K562 (cell line): Measurements from ENCODE around the gene POLR1C. TPM values are rescaled to one million over a fixed set of nuclear protein-coding genes. Genes with fewer than 3 reads are reported as not detected.
A peak's percentile ranks its signal among the peaks of the same experiment; 100 is the strongest.

Experiments used
- ATF3 ChIP-seq, 2 experiments: fragments of 450-650 bp in 1 of 2; sonication (generic) in 1 of 2; formaldehyde crosslinking in 1 of 2; IDR thresholded peaks in 1 of 2; conservative IDR thresholded peaks in 1 of 2; 2 replicates each; pipeline versions ENCODE4 v1.6.1 to v1.8.1; 2016 to 2023; ENCODE audit warnings: mild to moderate bottlenecking in 2 of 2, moderate library complexity in 2 of 2, inconsistent platforms in 1 of 2, missing genetic modification reagents in 1 of 2
- DIDO1 ChIP-seq: fragments of 450-650 bp; IDR thresholded peaks from 2 replicates; pipeline ENCODE4 v1.6.1; 2016; ENCODE audit warnings: low read depth, missing biosample characterization, missing genetic modification characterization
- FOXM1 ChIP-seq, 2 experiments: fragments of 450-650 bp in 1 of 2; sonication (generic) in 1 of 2; formaldehyde crosslinking in 1 of 2; IDR thresholded peaks; 2 replicates each; pipeline versions ENCODE4 v1.6.1 to v1.9.0; 2017 to 2022; ENCODE audit warnings: low read depth in 2 of 2, mild to moderate bottlenecking in 2 of 2, missing genetic modification reagents in 1 of 2, moderate library complexity in 1 of 2
- NCOA1 ChIP-seq: fragments of 450-650 bp; IDR thresholded peaks from 2 replicates; pipeline ENCODE4 v1.6.1; 2016; ENCODE audit warnings: low read depth
- RAD51 ChIP-seq: fragments of 450-650 bp; IDR thresholded peaks from 2 replicates; pipeline ENCODE4 v1.7.1; 2016; ENCODE audit warnings: low read depth, mild to moderate bottlenecking, borderline replicate concordance
- RBM15 ChIP-seq: fragments of 200-400 bp; formaldehyde crosslinking; IDR thresholded peaks from 2 replicates; pipeline ENCODE4 v1.6.1; 2018; ENCODE audit warnings: mild to moderate bottlenecking, low read length, moderate library complexity; ENCODE audit not compliant: insufficient read depth
- SOX6 ChIP-seq: fragments of 450-650 bp; IDR thresholded peaks from 2 replicates; pipeline ENCODE4 v1.6.1; 2014; ENCODE audit warnings: mild to moderate bottlenecking
- TBP ChIP-seq: optimal IDR thresholded peaks from 2 replicates; pipeline ENCODE3; 2011; ENCODE audit warnings: low read depth, low read length, improper control_type of control experiment
- VEZF1 ChIP-seq: fragments of 200-800 bp; sonication (Bioruptor generic); IDR thresholded peaks from 2 replicates; pipeline ENCODE4 v1.6.1; 2017; ENCODE audit warnings: missing genetic modification characterization, missing compliant biosample characterization
- ZBTB26 ChIP-seq: fragments of 450-650 bp; formaldehyde crosslinking; IDR thresholded peaks from 2 replicates; pipeline ENCODE4 v1.4.0; 2022; ENCODE audit warnings: missing genetic modification characterization
- ZBTB33 ChIP-seq: sonication (generic); formaldehyde crosslinking; IDR thresholded peaks from 2 replicates; pipeline ENCODE4 v1.8.1; 2023; ENCODE audit warnings: mild to moderate bottlenecking, missing genetic modification reagents
- ZNF124 ChIP-seq: sonication (generic); formaldehyde crosslinking; IDR thresholded peaks from 2 replicates; pipeline ENCODE4 v1.8.1; 2022; ENCODE audit warnings: missing genetic modification reagents
- ZNF184 ChIP-seq: sonication (generic); formaldehyde crosslinking; IDR thresholded peaks from 2 replicates; pipeline ENCODE4 v1.5.0; 2020; ENCODE audit warnings: missing genetic modification reagents
- ZNF316 ChIP-seq: fragments of 450-650 bp; IDR thresholded peaks from 2 replicates; pipeline ENCODE4 v1.6.1; 2016
- ZNF511 ChIP-seq: sonication (generic); formaldehyde crosslinking; IDR thresholded peaks from 2 replicates; pipeline ENCODE4 v1.8.0; 2022; ENCODE audit warnings: mild to moderate bottlenecking, missing genetic modification reagents
- ZNF551 ChIP-seq: fragments of 250-450 bp; sonication (Bioruptor Pico); IDR thresholded peaks from 2 replicates; pipeline ENCODE4 v1.5.0; 2021; ENCODE audit warnings: mild to moderate bottlenecking, moderate library complexity
- ZNF764 ChIP-seq: fragments of 250-450 bp; sonication (Bioruptor Pico); IDR thresholded peaks from 2 replicates; pipeline ENCODE4 v1.4.0; 2020; ENCODE audit warnings: low read depth, mild to moderate bottlenecking, moderate library complexity
- polyA plus RNA-seq, 8 experiments: library from polyadenylated mRNA; depleted of rRNA in 4 of 8; stranded (reverse) in 5 of 8; unstranded in 3 of 8; fragments of >200 nt; fragmentation: Nextera tagmentation in 2 of 8; fragmentation: Illumina TruSeq in 1 of 8; extraction: Ambion mirVana in 2 of 8; extraction: Trizol in 1 of 8; gene quantifications; 2 replicates each; pipeline versions ENCODE4 v1.2.1 to v1.2.3, GENCODE V29; 2011 to 2014; ENCODE audit warnings: inconsistent platforms in 1 of 8, missing spikeins in 1 of 8
- total RNA-seq, 7 experiments: library from RNA; depleted of rRNA in 6 of 7; stranded (reverse); fragments of >200 nt in 6 of 7; fragmentation: Illumina TruSeq in 2 of 7; extraction: Trizol in 2 of 7; gene quantifications; 2 replicates each; pipeline versions ENCODE4 v1.2.1 to v1.2.3, GENCODE V29; 2011 to 2021; ENCODE audit warnings: low replicate concordance in 1 of 7
- TF ChIP-seq, protein P1 (sequence below): sonication (generic); formaldehyde crosslinking; IDR thresholded peaks from 2 replicates; pipeline ENCODE4 v1.8.0; 2023; ENCODE audit warnings: mild to moderate bottlenecking, missing genetic modification reagents

The POLR1C gene
- total and polyA plus RNA-seq, 9 of the 15 experiments (the other 6 are each of a cell fraction or from before 2014, with no cell fraction given), result 83.5 to 429 (median 120) TPM

DNA sequence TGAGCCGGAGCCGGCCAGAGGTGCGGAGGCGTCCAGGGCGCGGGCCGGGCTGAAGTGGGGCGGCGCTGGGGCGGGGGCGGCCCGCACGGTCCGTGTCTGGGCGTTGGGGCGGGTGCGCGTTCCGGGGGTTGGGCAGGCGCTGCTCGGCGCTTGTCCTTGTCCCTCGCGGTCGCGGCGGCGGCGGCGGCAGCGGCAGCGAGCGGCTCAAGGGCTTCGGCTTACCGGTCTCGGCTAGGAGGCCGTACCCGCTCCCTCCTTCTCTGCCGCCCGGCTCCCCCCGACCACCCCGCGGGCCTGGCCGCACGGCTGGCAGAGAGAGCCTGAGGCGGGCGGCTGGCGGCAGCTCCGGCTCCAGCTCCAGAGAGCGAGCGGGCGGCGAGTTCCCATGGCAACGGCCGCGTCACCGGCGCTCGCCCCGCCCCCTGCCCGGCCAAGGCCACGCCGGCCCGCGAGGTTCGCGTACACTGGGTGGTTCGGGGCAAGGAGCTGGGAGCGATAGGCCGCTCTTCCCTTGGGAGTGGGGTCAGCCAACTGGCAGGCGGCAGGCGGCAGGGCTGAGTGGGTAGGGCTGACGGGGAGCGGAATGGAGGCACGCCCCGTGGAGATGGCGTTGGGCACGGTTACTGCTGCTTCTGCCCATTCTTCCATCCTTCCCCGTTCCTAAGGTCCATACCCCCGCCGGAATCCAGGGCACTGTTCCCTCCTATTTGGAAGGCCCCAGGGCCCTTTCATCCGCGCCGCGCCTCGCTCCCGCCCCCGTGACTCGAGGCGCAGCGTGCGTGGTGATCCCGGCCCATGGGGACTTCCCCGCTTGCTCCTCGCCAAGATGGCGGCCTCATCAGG is 6.7 kb upstream of the POLR1C start, which contains the start of gene LRRC73 (continued):
- TF ChIP-seq NCOA1, result no peak
- TF ChIP-seq ZNF511 (CRISPR knock-in tag), result peak; percentile 33; the same call in 1 of the 2 replicates
- TF ChIP-seq ZBTB33 (CRISPR knock-in tag), result peak; percentile 56; the same call in 1 of the 2 replicates
- TF ChIP-seq ZBTB26 (CRISPR knock-in tag), result no peak
- TF ChIP-seq ZNF124 (CRISPR knock-in tag), result no peak
- no peak for TF ChIP-seq RAD51
- no peak for TF ChIP-seq ZNF184
- TF ChIP-seq VEZF1 (CRISPR knock-in tag), result peak; percentile 45
- TF ChIP-seq, protein P1, sequence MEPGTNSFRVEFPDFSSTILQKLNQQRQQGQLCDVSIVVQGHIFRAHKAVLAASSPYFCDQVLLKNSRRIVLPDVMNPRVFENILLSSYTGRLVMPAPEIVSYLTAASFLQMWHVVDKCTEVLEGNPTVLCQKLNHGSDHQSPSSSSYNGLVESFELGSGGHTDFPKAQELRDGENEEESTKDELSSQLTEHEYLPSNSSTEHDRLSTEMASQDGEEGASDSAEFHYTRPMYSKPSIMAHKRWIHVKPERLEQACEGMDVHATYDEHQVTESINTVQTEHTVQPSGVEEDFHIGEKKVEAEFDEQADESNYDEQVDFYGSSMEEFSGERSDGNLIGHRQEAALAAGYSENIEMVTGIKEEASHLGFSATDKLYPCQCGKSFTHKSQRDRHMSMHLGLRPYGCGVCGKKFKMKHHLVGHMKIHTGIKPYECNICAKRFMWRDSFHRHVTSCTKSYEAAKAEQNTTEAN (CRISPR knock-in tag), result no peak
- TF ChIP-seq SOX6, result 0 out of 2 replicates have a peak, but pooled peaks have one; percentile 16
- no peak for TF ChIP-seq ZNF764 (CRISPR knock-in tag)
- no peak for TF ChIP-seq ZNF551 (CRISPR knock-in tag)
- TF ChIP-seq TBP, result peak; percentile 19
- TF ChIP-seq ATF3 (IDR thresholded peaks at IDR 0.05), result no peak
- 0 out of 2 replicates have a peak, but pooled peaks have one; percentile 29 for TF ChIP-seq ATF3 (CRISPR knock-in tag; conservative IDR thresholded peaks at IDR 0.05)
- no peak for TF ChIP-seq ZNF316
- TF ChIP-seq RBM15, result no peak
- TF ChIP-seq DIDO1 (tag), result no peak
- TF ChIP-seq FOXM1 (IDR thresholded peaks at IDR 0.05; ENCODE audit: low read depth), result no peak
- TF ChIP-seq FOXM1 (CRISPR knock-in tag; IDR thresholded peaks at IDR 0.05; ENCODE audit: low read depth), result peak; percentile 66; the same call in 1 of the 2 replicates
